Measurements from ENCODE around the gene MSX2.

- TF ChIP-seq POLR2A (IDR thresholded peaks at IDR 0.05), result no peak
- no peak for TF ChIP-seq CTCF (IDR thresholded peaks at IDR 0.05 in 4 of 5, conservative IDR thresholded peaks at IDR 0.05 in 1 of 5)
These were observed 31.4 kb upstream of the MSX2 start for GRCh38 chr5:174692982-174693422.
